OCI-LY1 (cell line): Measurements from ENCODE around the gene TPD52L1.

ENCODE experiments used
- EZH2 ChIP-seq: fragments of 200-600 bp; sonication (generic), shearing (Covaris generic); IDR thresholded peaks from 2 replicates; pipeline ENCODE4 v1.8.0; 2017; ENCODE audit warnings: borderline replicate concordance, mixed run types, mild to moderate bottlenecking, antibody characterized with exemption, low read length, moderate library complexity, mixed read lengths
- TF ChIP-seq, protein P1 (sequence below): fragments of 200-600 bp; sonication (generic), shearing (Covaris generic); IDR thresholded peaks from 2 replicates; pipeline ENCODE4 v1.5.1; 2017; ENCODE audit warnings: mild to moderate bottlenecking, antibody characterized with exemption, low read length, moderate library complexity, mixed read lengths

DNA sequence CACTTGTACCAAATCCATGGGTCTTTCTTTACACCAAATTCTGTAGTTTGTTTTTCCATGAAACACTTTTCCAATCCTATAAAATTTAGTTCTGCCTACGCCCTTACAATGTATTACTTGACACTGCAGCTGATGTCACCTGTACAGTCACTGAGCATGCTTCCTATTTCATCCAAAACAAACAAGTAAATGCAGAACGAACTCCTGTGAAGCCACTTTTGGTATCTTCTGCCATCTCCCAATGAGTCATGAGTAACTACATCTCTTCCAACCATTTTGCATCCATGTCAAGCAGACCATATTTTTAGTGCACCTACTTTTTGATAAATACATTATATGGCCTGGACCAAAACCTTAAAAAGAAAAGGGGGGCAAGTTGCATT, 105.8 kb downstream of the TPD52L1 start:
- TF ChIP-seq, protein P1, sequence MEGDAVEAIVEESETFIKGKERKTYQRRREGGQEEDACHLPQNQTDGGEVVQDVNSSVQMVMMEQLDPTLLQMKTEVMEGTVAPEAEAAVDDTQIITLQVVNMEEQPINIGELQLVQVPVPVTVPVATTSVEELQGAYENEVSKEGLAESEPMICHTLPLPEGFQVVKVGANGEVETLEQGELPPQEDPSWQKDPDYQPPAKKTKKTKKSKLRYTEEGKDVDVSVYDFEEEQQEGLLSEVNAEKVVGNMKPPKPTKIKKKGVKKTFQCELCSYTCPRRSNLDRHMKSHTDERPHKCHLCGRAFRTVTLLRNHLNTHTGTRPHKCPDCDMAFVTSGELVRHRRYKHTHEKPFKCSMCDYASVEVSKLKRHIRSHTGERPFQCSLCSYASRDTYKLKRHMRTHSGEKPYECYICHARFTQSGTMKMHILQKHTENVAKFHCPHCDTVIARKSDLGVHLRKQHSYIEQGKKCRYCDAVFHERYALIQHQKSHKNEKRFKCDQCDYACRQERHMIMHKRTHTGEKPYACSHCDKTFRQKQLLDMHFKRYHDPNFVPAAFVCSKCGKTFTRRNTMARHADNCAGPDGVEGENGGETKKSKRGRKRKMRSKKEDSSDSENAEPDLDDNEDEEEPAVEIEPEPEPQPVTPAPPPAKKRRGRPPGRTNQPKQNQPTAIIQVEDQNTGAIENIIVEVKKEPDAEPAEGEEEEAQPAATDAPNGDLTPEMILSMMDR = no peak
- TF ChIP-seq EZH2 = no peak
